GM12878 (cell line): Measurements from ENCODE around the gene AKAP13. TPM values are rescaled to one million over a fixed set of nuclear protein-coding genes. Genes with fewer than 3 reads are reported as not detected.

Experiments used
- ATAC-seq: fragments of 200-7000 bp; cut with Tn5 transposase; 3 replicates; pipeline ENCODE4 v1.9.1; 2020; ENCODE audit warnings: mild to moderate bottlenecking, moderate library complexity
- BruUV-seq: library from RNA; stranded (reverse); fragments of 400-500 nt; replicated peaks from 2 replicates; lab custom pipeline; 2021; lab: Mats Ljungman, UMichigan
- CTCF ChIA-PET: fragments of 300-600 bp; sonication (Branson Sonifier 250); formaldehyde crosslinking; extraction: SDS; loops from one replicate; lab custom pipeline; 2021; ENCODE audit warnings: inconsistent platforms; lab: Yijun Ruan, JAX
- POLR2A ChIA-PET: fragments of 350-600 bp; formaldehyde crosslinking; extraction: SDS; loops from one replicate; lab custom pipeline; 2021; ENCODE audit warnings: inconsistent platforms; lab: Charles Lee
- RAD21 ChIA-PET: fragments of 300-600 bp; sonication (Branson Sonifier 250); formaldehyde crosslinking; loops from one replicate; lab custom pipeline; 2023; ENCODE audit warnings: antibody characterized with exemption; ENCODE audit not compliant: unreplicated experiment; lab: Charles Lee
- SMC1A ChIA-PET: fragments of 300-600 bp; sonication (Branson Sonifier 250); formaldehyde crosslinking; loops from one replicate; lab custom pipeline; 2023; ENCODE audit not compliant: unreplicated experiment, uncharacterized antibody; lab: Charles Lee
- DNase-seq: peaks from one replicate; pipeline ENCODE4 v3.0.0-alpha.2; 2011; ENCODE audit warnings: low read depth, low spot score
- FAIRE-seq: peaks from 3 replicates; lab custom pipeline; 2011; peaks lifted over from hg19 to GRCh38; lab: Jason Lieb, UNC
- H2AFZ ChIP-seq: 2 replicates; pipeline ENCODE4 v1.6.0; 2011; ENCODE audit warnings: low read depth, low read length, control low read depth; ENCODE audit not compliant: control insufficient read depth
- H3K27ac ChIP-seq: 2 replicates; pipeline ENCODE4 v1.5.1; 2011; ENCODE audit warnings: control low read depth; ENCODE audit not compliant: control insufficient read depth, insufficient read depth
- H3K27me3 ChIP-seq, 2 experiments: replicated peaks in 1 of 2; 2 replicates each; pipeline versions ENCODE4 v1.6.0 to v1.6.1; 2011; ENCODE audit warnings: low read length in 1 of 2; ENCODE audit not compliant: control insufficient read depth in 2 of 2, insufficient read depth in 2 of 2
- H3K36me3 ChIP-seq, 2 experiments: 2 replicates each; pipeline ENCODE4 v1.5.1; 2011; ENCODE audit warnings: low read length in 1 of 2; ENCODE audit not compliant: control insufficient read depth in 2 of 2, insufficient read depth in 2 of 2
- H3K4me1 ChIP-seq: 2 replicates; pipeline ENCODE4 v1.6.1; 2011; ENCODE audit warnings: mild to moderate bottlenecking, low read length, moderate library complexity, mixed read lengths; ENCODE audit not compliant: control insufficient read depth, insufficient read depth
- H3K4me2 ChIP-seq: 2 replicates; pipeline ENCODE4 v1.6.0; 2011; ENCODE audit warnings: control low read depth; ENCODE audit not compliant: control insufficient read depth, insufficient read depth
- H3K4me3 ChIP-seq: fragments of 200-600 bp; sonication (generic); 2 replicates; pipeline ENCODE4 v1.5.1; 2016
- H3K79me2 ChIP-seq: 2 replicates; pipeline ENCODE4 v1.6.0; 2011; ENCODE audit warnings: low read length; ENCODE audit not compliant: control insufficient read depth, insufficient read depth
- H3K9ac ChIP-seq: 2 replicates; pipeline ENCODE4 v1.8.0; 2011; ENCODE audit warnings: low read length, control low read depth, mixed read lengths; ENCODE audit not compliant: control insufficient read depth, insufficient read depth
- H3K9me3 ChIP-seq: replicated peaks from 3 replicates; pipeline ENCODE4 v1.5.1; 2011; ENCODE audit warnings: mild to moderate bottlenecking, low read length; ENCODE audit not compliant: control insufficient read depth, insufficient read depth
- H4K20me1 ChIP-seq: 2 replicates; pipeline ENCODE4 v1.6.0; 2011; ENCODE audit not compliant: control insufficient read depth, insufficient read depth
- ASH2L ChIP-seq: fragments of 300-600, 200-600 bp; sonication (generic); IDR thresholded peaks from 2 replicates; pipeline ENCODE4 v1.6.1; 2017; ENCODE audit warnings: low read depth, mild to moderate bottlenecking, borderline replicate concordance
- BACH1 ChIP-seq: fragments of 450-650 bp; IDR thresholded peaks from 2 replicates; pipeline ENCODE4 v1.6.1; 2017; ENCODE audit warnings: mild to moderate bottlenecking, borderline replicate concordance
- HDAC6 ChIP-seq: fragments of 200-600 bp; sonication (generic); IDR thresholded peaks from one replicate; pipeline ENCODE4 v1.8.0; 2017; ENCODE audit warnings: antibody characterized with exemption; ENCODE audit not compliant: unreplicated experiment
- IKZF1 ChIP-seq: fragments of 450-650 bp; conservative IDR thresholded peaks from 2 replicates; pipeline ENCODE4 v1.6.1; 2017; ENCODE audit warnings: antibody characterized with exemption, mild to moderate bottlenecking
- JUND ChIP-seq: IDR thresholded peaks from 2 replicates; pipeline ENCODE4 v1.6.1; 2012; ENCODE audit warnings: low read depth, mild to moderate bottlenecking, low read length, improper control_type of control experiment, moderate library complexity
- MEF2B ChIP-seq: fragments of 450-650 bp; IDR thresholded peaks from 2 replicates; pipeline ENCODE4 v1.6.1; 2018; ENCODE audit warnings: mild to moderate bottlenecking, moderate library complexity; ENCODE audit not compliant: partially characterized antibody, poor library complexity, severe bottlenecking
- NFXL1 ChIP-seq: fragments of 450-650 bp; IDR thresholded peaks from 2 replicates; pipeline ENCODE4 v1.6.1; 2017; ENCODE audit warnings: antibody characterized with exemption, mild to moderate bottlenecking, borderline replicate concordance
- NR2C2 ChIP-seq: IDR thresholded peaks from 2 replicates; pipeline ENCODE4 v1.6.1; 2011; ENCODE audit warnings: borderline replicate concordance, low read depth; ENCODE audit not compliant: control insufficient read depth, insufficient read length
- RAD21 ChIP-seq: IDR thresholded peaks from 2 replicates; pipeline ENCODE4 v1.6.1; 2011; ENCODE audit warnings: mild to moderate bottlenecking, low read depth, low read length, moderate library complexity; ENCODE audit not compliant: insufficient read depth
- SUZ12 ChIP-seq: fragments of 200-600 bp; sonication (generic); IDR thresholded peaks from one replicate; pipeline ENCODE4 v1.6.1; 2018; ENCODE audit warnings: antibody characterized with exemption, mild to moderate bottlenecking; ENCODE audit not compliant: unreplicated experiment
- TBL1XR1 ChIP-seq: IDR thresholded peaks from 2 replicates; pipeline ENCODE4 v1.6.1; 2012; ENCODE audit warnings: low read depth, low read length, improper control_type of control experiment
- USF2 ChIP-seq: IDR thresholded peaks from 2 replicates; pipeline ENCODE4 v1.6.1; 2011; ENCODE audit warnings: low read depth, low read length, improper control_type of control experiment, borderline replicate concordance
- WGBS: methylation state at CpG from one replicate; pipeline ENCODE4 v1.1.6; 2016; ENCODE audit warnings: low lambda C conversion rate; ENCODE audit not compliant: insufficient replicate concordance, insufficient coverage; ENCODE audit errors: missing lambda C conversion rate; 5-methylcytosine and 5-hydroxymethylcytosine counted together
- in situ Hi-C: fragments of 300-500 bp; cut with MboI; formaldehyde crosslinking; loops from 9 replicates; pipeline ENCODE4 v1.14.3; 2018; ENCODE audit warnings: mixed read lengths
- intact Hi-C: fragments of 100-400 bp; cut with micrococcal nuclease; formaldehyde crosslinking; loops from one replicate; pipeline ENCODE4 v1.14.2; 2022; ENCODE audit not compliant: unreplicated experiment
- polyA plus RNA-seq, 11 experiments: library from polyadenylated mRNA; depleted of rRNA in 4 of 11; unstranded in 6 of 11; stranded (reverse) in 5 of 11; fragments of >200 nt; fragmentation: Nextera tagmentation in 4 of 11; fragmentation: Illumina TruSeq in 1 of 11; extraction: Ambion mirVana in 4 of 11; extraction: Trizol in 1 of 11; gene quantifications; 1 replicate in 1 of 11; 2 replicates in 10 of 11; pipeline versions ENCODE4 v1.2.1 to v1.2.3, GENCODE V29; 2011 to 2016; ENCODE audit warnings: inconsistent platforms in 2 of 11, missing spikeins in 2 of 11, low read depth in 1 of 11
- total RNA-seq, 4 experiments: library from RNA; depleted of rRNA in 3 of 4; stranded (reverse); fragments of >200 nt in 3 of 4; fragmentation: Illumina TruSeq in 1 of 4; extraction: Trizol in 1 of 4; gene quantifications; 2 replicates each; pipeline versions ENCODE4 v1.2.1 to v1.2.3, GENCODE V29; 2013 to 2021

AKAP13 gene
- total and polyA plus RNA-seq, 10 of the 15 experiments (the other 5 are each of a cell fraction or from before 2014, with no cell fraction given), result 14.4 to 74.9 (median 55.1) TPM

- FAIRE-seq, result no peak
- intact Hi-C loops, result loop anchor here (5.0 kb wide), 2 partner anchors 43 to 93 kb away; partner anchors contain the start of gene KLHL25
- ChIA-PET RAD21 (interaction anchor here (1.0 kb wide), 1 partner anchor 9 kb away, joined by 3 read pairs; no protein-coding TSS in a partner anchor), POLR2A (no interaction called here), SMC1A (interaction anchor here (0.6 to 1.0 kb wide), 3 partner anchors 11 to 90 kb away, joined by 3 read pairs; no protein-coding TSS in a partner anchor), CTCF (interaction anchor here (1.5 to 1.6 kb wide), 2 partner anchors 10 to 20 kb away, joined by 3 to 4 read pairs; no protein-coding TSS in a partner anchor)
- TF ChIP-seq SUZ12 (no peak), ASH2L (no peak), RAD21 (no peak), JUND (no peak), BACH1 (no peak), NR2C2 (no peak), IKZF1 (no peak), NFXL1 (no peak), MEF2B (no peak), TBL1XR1 (no peak), HDAC6 (no peak), USF2 (no peak)
- Histone ChIP-seq H3K79me2 (no peaks in the 10 kb centered on the region), H3K27me3 (no peaks in the 10 kb centered on the region), H2AFZ (no peak overlapping the region), H3K4me3 (no peak overlapping the region), H3K36me3 (peaks cover 17 to 21% of the 10 kb centered on the region in 2 experiments), H3K9ac (no peak overlapping the region), H3K4me2 (no peak overlapping the region), H4K20me1 (no peaks in the 10 kb centered on the region), H3K9me3 (no peaks in the 10 kb centered on the region), H3K27ac (no peak overlapping the region), H3K4me1 (no peaks in the 10 kb centered on the region)
- 94% methylated on average over 21 of the region's 21 CpGs for WGBS
- no TSS peak for BruUV-seq
- DNase-seq, result no peak
- in situ Hi-C loops, result no loop called here
- no peak for ATAC-seq
These were observed 369.1 kb downstream of the AKAP13 start for GRCh38 chr15:85749261-85750151.
